Ishikawa (cell line): ENCODE measurements around the gene UBALD1.

Source experiments
- CEBPB ChIP-seq: IDR thresholded peaks from 2 replicates; pipeline ENCODE4 v1.6.1; 2012
- CREB1 ChIP-seq: IDR thresholded peaks from 2 replicates; pipeline ENCODE4 v1.6.1; 2012; ENCODE audit warnings: low read depth
- EGR1 ChIP-seq: IDR thresholded peaks from 2 replicates; pipeline ENCODE4 v1.6.1; 2012
- EP300 ChIP-seq: IDR thresholded peaks from 2 replicates; pipeline ENCODE4 v1.6.1; 2012; ENCODE audit warnings: borderline replicate concordance
- FOXM1 ChIP-seq: IDR thresholded peaks from 2 replicates; pipeline ENCODE4 v1.6.1; 2012; ENCODE audit warnings: low read depth, borderline replicate concordance
- NFIC ChIP-seq: IDR thresholded peaks from 2 replicates; pipeline ENCODE4 v1.6.1; 2012
- RAD21 ChIP-seq: IDR thresholded peaks from 2 replicates; pipeline ENCODE4 v1.6.1; 2012; ENCODE audit warnings: low read depth
- REST ChIP-seq: IDR thresholded peaks from 2 replicates; pipeline ENCODE4 v1.6.1; 2012; ENCODE audit warnings: low read depth, mild to moderate bottlenecking
- TAF1 ChIP-seq: IDR thresholded peaks from 2 replicates; pipeline ENCODE4 v1.6.1; 2012; ENCODE audit warnings: low read depth, mild to moderate bottlenecking
- TCF12 ChIP-seq: IDR thresholded peaks from 2 replicates; pipeline ENCODE4 v1.6.1; 2012; ENCODE audit warnings: low read depth
- TEAD4 ChIP-seq: IDR thresholded peaks from 2 replicates; pipeline ENCODE4 v1.6.1; 2012
- USF1 ChIP-seq: IDR thresholded peaks from 2 replicates; pipeline ENCODE4 v1.6.1; 2012
- YY1 ChIP-seq: IDR thresholded peaks from 2 replicates; pipeline ENCODE4 v1.6.1; 2012; ENCODE audit warnings: low read depth
- ZBTB7A ChIP-seq: IDR thresholded peaks from 2 replicates; pipeline ENCODE4 v1.6.1; 2012; ENCODE audit warnings: low read depth
- TF ChIP-seq, protein P1 (sequence below): IDR thresholded peaks from 2 replicates; pipeline ENCODE4 v1.6.1; 2012

Gene UBALD1

DNA sequence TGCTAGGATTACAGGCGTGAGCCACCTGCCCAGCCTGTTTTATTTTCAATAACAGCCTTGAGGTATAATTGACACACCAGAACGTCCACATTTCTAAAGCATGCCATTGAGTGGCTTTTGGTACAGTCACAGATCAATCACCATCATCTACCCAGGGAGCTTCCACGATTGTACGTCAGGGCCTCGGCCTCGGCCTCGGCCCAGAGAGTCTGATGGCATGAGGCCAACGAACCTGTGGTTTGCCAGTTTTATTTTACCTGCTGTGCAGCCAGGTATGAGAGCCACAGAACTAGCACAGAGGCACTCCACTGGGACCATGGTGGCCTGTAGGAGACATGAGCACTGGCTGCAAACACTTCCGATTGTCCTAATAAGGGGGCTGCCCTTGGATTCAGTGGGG is 8.3 kb downstream of the UBALD1 start:
- TF ChIP-seq NFIC, result peak; percentile 77
- no peak for TF ChIP-seq TCF12
- no peak for TF ChIP-seq EGR1
- TF ChIP-seq TAF1, result no peak

GRCh38 chr16:4604401-4604800 is 10.3 kb downstream of the UBALD1 start:
- TF ChIP-seq CEBPB (no peak), USF1 (no peak), EGR1 (no peak), REST (no peak)

DNA sequence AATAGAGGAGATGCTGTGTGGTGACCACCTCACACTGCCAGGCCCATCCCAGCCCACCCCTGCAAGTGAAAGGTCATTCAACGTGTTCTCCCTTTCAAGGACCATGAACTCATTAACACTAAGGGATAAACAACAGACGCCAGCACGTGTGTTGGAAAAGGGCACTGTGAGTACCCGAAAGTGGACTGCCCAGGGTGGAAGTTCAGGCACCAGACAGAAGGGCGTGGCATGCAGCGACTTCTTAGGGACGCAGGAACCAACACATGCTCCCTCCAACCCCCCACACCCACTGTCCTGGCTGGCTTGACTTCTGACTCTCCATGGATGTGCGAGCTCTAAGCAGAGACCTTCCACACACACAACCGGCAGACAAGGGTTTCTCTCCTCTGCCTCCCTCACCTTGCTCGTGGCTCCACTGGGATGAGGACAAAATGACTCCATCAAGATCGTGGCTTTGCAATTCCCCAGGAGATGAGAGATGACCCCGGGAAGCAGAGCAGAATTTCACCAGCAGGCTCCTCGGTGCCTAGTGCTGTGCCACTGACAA is 11.0 kb downstream of the UBALD1 start:
- TF ChIP-seq ZBTB7A, result no peak

- no peak for TF ChIP-seq REST
These were observed 12.4 kb downstream of the UBALD1 start for GRCh38 chr16:4602331-4602730.

DNA sequence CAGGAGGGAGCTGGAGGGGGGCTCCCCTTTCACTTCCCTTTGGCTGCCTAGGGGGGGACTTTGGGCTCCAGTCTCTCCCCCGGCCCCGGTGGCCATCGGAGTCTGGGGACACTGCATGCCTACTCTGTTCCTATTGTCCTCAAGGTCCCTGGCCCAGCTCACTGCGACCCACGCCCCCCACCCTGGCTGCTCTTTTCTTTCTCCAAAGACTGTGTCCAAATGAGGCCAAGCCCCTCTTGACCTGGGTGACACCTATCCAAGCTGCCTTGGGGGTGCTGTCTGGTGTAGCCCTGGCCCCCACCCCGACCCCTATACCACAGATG is 12.9 kb downstream of the UBALD1 start:
- TF ChIP-seq CREB1 (no peak), TAF1 (no peak), EP300 (no peak), FOXM1 (no peak), REST (no peak), EGR1 (no peak), CEBPB (no peak), TEAD4 (no peak), TCF12 (no peak), RAD21 (no peak), YY1 (no peak), USF1 (no peak)
- TF ChIP-seq, protein P1, sequence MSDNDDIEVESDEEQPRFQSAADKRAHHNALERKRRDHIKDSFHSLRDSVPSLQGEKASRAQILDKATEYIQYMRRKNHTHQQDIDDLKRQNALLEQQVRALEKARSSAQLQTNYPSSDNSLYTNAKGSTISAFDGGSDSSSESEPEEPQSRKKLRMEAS, result no peak

- TF ChIP-seq CREB1, result no peak
- no peak for TF ChIP-seq FOXM1
- no peak for TF ChIP-seq EGR1
- no peak for TF ChIP-seq REST
- TF ChIP-seq RAD21, result no peak
- no peak for TF ChIP-seq CEBPB
- TF ChIP-seq, protein P1, result no peak
These were observed 13.4 kb downstream of the UBALD1 start for GRCh38 chr16:4601036-4601863.
